GM18951 (cell line): ENCODE data around the gene RMP24.
A peak's percentile ranks its signal among the peaks of the same experiment; 100 is the strongest.

Experiments
- POLR2A ChIP-seq: IDR thresholded peaks from 4 replicates; pipeline ENCODE4 v1.6.1; 2011; ENCODE audit warnings: mild to moderate bottlenecking; ENCODE audit not compliant: insufficient read length, insufficient read depth; ENCODE audit errors: extremely low read depth
- in situ Hi-C: fragments of 300-500 bp; cut with MboI; formaldehyde crosslinking; loops from one replicate; pipeline ENCODE4 v1.12.0; 2022; ENCODE audit warnings: low sequenced_read_pairs, mixed read lengths, inconsistent platforms; ENCODE audit not compliant: unreplicated experiment

RMP24 gene

DNA sequence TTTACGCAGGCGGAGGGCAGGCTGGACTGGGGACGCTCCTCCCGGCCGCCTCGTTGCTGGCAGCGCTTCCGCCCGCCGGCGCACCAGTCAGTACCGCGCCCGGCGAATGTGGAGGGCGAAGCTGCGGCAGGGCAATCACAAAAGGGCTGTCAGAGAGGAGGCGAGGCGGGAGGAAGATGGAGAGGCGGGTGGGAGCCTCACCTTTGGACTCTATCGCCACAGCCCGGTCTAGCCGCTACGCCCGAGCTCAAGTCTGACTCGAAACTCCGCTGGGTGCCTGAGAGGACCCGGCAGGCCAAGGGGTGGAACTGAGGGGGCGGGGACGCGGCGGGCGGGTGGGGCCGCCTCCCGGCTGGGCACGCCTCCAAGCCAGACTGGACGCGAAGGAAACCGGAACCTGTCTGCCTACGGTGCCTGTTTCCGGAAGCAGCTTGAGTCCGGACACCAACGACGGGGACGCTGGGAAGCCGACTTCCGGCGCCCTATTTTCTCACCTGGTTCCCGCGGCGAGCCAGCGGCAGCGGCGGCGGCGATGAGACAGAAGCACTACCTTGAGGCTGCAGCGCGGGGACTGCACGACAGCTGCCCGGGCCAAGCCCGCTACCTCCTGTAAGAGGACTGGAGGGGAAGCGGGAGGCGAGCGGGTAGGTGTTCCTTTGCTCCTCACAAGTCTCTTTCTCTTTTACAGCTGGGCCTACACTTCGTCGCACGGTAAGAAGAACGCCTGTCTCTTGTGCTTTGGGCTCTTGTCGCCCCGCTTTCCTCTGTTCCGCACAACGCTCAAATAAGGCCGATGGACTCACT, at the start of gene RMP24:
Gene RMP24, plus strand, starts transcription at position 483 of the 804 bp plus-strand sequence.
- in situ Hi-C loops, result no loop called here
- peak; percentile 97 for TF ChIP-seq POLR2A

- in situ Hi-C loops, result no loop called here
- no peak for TF ChIP-seq POLR2A
Measured at GRCh38 chr18:35923939-35924684, 48.4 kb upstream of the RMP24 start.

DNA sequence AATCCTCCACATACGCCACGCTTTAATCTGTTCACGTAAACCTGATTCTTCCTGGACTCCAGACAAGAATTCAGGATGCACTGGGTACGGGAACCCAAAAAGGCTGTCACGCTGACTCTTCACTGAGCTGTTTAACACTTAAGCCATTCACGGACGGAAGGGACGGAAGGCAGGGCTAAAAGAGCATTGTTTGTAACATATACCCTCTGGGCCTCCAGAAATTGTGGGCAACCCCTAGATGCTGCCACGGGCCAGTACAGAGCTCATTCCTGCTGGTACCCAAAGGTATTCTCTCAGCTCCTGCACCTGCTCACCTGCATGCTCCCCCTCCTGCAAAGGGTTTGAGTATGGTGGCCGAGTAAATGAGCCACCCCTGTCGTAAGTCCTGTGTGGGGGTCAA, 45.6 kb upstream of the RMP24 start:
- in situ Hi-C loops, result loop anchor here (25.0 kb wide), 1 partner anchor 540 kb away; the partner anchor contains the start of gene ZNF396
- TF ChIP-seq POLR2A, result no peak

DNA sequence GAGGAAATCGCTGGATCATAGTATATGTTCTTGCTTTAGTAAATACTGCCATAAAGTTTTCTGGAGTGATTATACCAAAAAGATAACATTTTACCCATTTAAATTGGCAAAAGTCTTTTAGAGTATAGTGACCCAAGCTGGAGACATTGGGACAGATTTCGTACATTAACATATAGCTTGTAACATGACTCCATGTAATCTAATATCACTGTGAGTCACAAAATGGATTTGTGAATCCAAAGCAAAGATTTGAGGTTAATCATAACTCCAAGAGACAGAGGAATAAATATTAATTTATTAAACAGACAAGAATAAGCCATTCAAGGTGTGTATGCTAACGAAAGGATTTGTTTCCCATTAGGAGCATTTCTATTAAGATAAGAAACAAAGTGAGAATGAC, 45.0 kb upstream of the RMP24 start:
- in situ Hi-C loops, result loop anchor here (25.0 kb wide), 1 partner anchor 540 kb away; the partner anchor contains the start of gene ZNF396
- no peak for TF ChIP-seq POLR2A

DNA sequence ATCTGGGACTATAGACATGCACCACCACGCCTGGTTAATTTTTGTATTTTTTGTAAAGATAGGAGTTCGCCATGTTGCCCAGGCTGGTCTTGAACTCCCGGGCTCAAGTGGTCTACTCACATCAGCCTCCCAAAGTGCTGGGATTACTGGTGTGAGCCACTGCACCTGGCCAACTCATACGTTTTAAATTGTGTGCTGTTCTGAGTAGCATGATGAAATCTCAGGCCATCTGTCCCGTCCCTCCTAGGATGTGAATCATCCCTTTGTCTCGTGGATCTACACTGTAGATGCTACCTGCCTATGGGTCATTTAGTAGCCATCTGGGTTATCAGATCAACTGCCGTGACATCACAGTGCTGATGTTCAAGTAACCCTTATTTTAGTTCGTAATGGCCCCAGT, 38.5 kb upstream of the RMP24 start:
- TF ChIP-seq POLR2A, result no peak
- in situ Hi-C loops, result loop anchor here (25.0 kb wide), 1 partner anchor 547 kb away; the partner anchor contains the start of gene ZNF396

- TF ChIP-seq POLR2A, result no peak
- in situ Hi-C loops, result loop anchor here (25.0 kb wide), 1 partner anchor 548 kb away; the partner anchor contains the start of gene ZNF396
Measured at GRCh38 chr18:35934891-35935290, 37.6 kb upstream of the RMP24 start.

- in situ Hi-C loops, result loop anchor here (25.0 kb wide), 1 partner anchor 549 kb away; the partner anchor contains the start of gene ZNF396
- no peak for TF ChIP-seq POLR2A
Measured at GRCh38 chr18:35935805-35936204, 36.7 kb upstream of the RMP24 start.

DNA sequence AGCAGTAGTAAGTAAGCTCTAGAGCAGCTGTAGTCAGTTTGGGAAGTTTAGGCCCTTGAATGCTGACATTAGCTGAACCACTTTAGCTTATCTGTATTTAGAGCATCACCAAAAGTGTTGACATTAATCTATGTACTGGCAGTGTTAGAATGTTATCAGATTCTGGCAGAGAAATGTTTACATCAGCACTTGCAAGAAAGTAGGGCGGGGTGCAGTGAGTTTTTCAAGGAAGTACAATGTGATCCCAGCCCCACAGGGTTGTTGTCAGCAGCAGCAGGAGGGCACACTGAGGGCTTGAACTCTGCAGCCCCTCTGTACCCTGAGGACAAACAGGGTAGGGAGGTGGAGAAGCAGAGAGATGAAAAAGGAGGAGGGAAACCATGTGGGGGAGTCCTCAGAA, 35.5 kb upstream of the RMP24 start:
- TF ChIP-seq POLR2A, result no peak
- in situ Hi-C loops, result loop anchor here (25.0 kb wide), 1 partner anchor 550 kb away; the partner anchor contains the start of gene ZNF396

DNA sequence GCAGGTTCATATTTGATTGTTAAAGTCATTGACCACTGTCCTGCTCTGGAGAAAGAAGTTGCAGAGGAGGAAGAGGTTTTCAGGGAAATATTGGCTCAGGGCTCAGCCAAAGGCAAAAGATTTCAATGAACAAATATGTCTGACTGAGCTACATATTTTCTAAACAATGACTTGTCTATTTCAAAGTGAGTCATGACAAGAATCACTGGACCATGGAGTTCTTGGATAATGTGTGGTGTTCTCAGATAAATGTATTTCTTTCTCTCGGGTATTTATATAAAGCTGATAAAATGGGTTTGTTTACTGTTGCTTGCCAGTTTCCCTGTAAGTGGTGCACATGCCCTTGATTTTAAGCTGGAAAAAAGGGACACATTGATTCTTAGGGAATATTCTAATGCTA, 34.3 kb upstream of the RMP24 start:
- in situ Hi-C loops, result loop anchor here (25.0 kb wide), 1 partner anchor 551 kb away; the partner anchor contains the start of gene ZNF396
- TF ChIP-seq POLR2A, result no peak

GRCh38 chr18:35938562-35938961, 33.9 kb upstream of the RMP24 start:
- TF ChIP-seq POLR2A, result no peak
- in situ Hi-C loops, result loop anchor here (25.0 kb wide), 1 partner anchor 551 kb away; the partner anchor contains the start of gene ZNF396

- no peak for TF ChIP-seq POLR2A
- in situ Hi-C loops, result loop anchor here (25.0 kb wide), 1 partner anchor 552 kb away; the partner anchor contains the start of gene ZNF396
Measured at GRCh38 chr18:35939138-35939537, 33.3 kb upstream of the RMP24 start.

DNA sequence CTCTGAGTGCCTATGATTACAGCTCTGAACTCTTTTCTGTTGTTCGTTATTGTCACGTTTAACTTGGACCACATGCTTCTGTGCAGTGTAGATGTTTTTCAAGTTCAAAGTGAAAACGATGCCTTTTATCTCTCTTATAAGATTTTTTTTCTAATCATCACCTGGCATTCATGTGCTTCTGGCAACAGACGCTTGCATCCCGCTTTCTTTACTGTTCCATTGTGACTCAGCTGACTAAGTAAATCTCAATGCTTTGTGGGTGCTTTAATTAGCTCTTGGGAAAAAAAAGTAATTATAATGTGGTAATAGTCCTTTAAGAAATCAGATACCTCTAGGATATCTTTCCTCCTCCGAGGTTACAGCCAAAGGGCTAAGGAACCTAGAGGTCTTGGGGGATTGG, 31.2 kb upstream of the RMP24 start:
- TF ChIP-seq POLR2A, result no peak
- in situ Hi-C loops, result loop anchor here (25.0 kb wide), 1 partner anchor 554 kb away; the partner anchor contains the start of gene ZNF396

GRCh38 chr18:35942133-35942532, 30.3 kb upstream of the RMP24 start:
- no peak for TF ChIP-seq POLR2A
- in situ Hi-C loops, result loop anchor here (25.0 kb wide), 1 partner anchor 555 kb away; the partner anchor contains the start of gene ZNF396
